B cell (primary cell): Measurements from ENCODE around the gene UGT1A9. TPM values are rescaled to one million over a fixed set of nuclear protein-coding genes. Genes with fewer than 3 reads are reported as not detected.

Experiments
- ATAC-seq: fragments of 200-7000 bp; cut with Tn5 transposase; one replicate; pipeline ENCODE4 v1.10.0; 2021; ENCODE audit warnings: low read depth, mild to moderate bottlenecking, moderate number of reproducible peaks, moderate library complexity
- CTCF ChIA-PET: fragments of 350-600 bp; sonication (Branson Sonifier 250); formaldehyde crosslinking; loops from one replicate; lab custom pipeline; 2021; ENCODE audit warnings: antibody characterized with exemption, inconsistent platforms; lab: Charles Lee
- POLR2A ChIA-PET: fragments of 350-600 bp; sonication (Branson Sonifier 250); formaldehyde crosslinking; loops from one replicate; lab custom pipeline; 2021; ENCODE audit warnings: antibody characterized with exemption; lab: Charles Lee
- DNase-seq: peaks from one replicate; pipeline ENCODE4 v3.0.0; 2013
- H2AFZ ChIP-seq: 2 replicates; pipeline ENCODE4 v1.6.1; 2012; ENCODE audit warnings: mild to moderate bottlenecking, low read depth, low read length; ENCODE audit not compliant: insufficient read depth, poor library complexity, severe bottlenecking
- H3K27ac ChIP-seq, 2 donors: 1 replicate in 1 of 2; 2 replicates in 1 of 2; pipeline ENCODE4 v1.5.1; 2012 to 2013; ENCODE audit warnings: low read length in 2 of 2, mild to moderate bottlenecking in 2 of 2, moderate library complexity in 1 of 2
- H3K27me3 ChIP-seq, 4 experiments: fragments of 200-600 bp in 1 of 4; sonication (generic) in 1 of 4; replicated peaks in 1 of 4; 1 replicate in 2 of 4; 2 replicates in 2 of 4; pipeline versions ENCODE4 v1.6.1 to v1.7.0; 2013 to 2016; ENCODE audit warnings: low read length in 3 of 4, mild to moderate bottlenecking in 2 of 4, mixed read lengths in 1 of 4, moderate library complexity in 1 of 4; ENCODE audit not compliant: insufficient read depth in 4 of 4, control insufficient read depth in 3 of 4; ENCODE audit errors: control extremely low read depth in 1 of 4
- H3K36me3 ChIP-seq, 2 experiments: replicated peaks in 1 of 2; 1 replicate in 1 of 2; 2 replicates in 1 of 2; pipeline versions ENCODE4 v1.6.1 to v1.7.1; 2013; ENCODE audit warnings: low read length in 1 of 2; ENCODE audit not compliant: insufficient read depth in 2 of 2, control insufficient read depth in 1 of 2; ENCODE audit errors: control extremely low read depth in 1 of 2, extremely low read depth in 1 of 2
- H3K4me1 ChIP-seq, 2 donors: fragments of 200-600 bp in 1 of 2; sonication (generic) in 1 of 2; 1 replicate in 1 of 2; 2 replicates in 1 of 2; pipeline versions ENCODE4 v1.5.1 to v1.6.1; 2013 to 2017; ENCODE audit warnings: low read length in 2 of 2; ENCODE audit not compliant: control insufficient read depth in 2 of 2, insufficient read depth in 2 of 2
- H3K4me2 ChIP-seq: replicated peaks from 2 replicates; pipeline ENCODE3; 2012; ENCODE audit warnings: mild to moderate bottlenecking, low read depth, low read length; ENCODE audit not compliant: poor library complexity, severe bottlenecking
- H3K4me3 ChIP-seq, 5 experiments: fragments of 200-600 bp in 1 of 5; sonication (generic) in 1 of 5; 1 replicate in 3 of 5; 2 replicates in 2 of 5; pipeline versions ENCODE4 v1.5.1 to v1.7.0; 2011 to 2016; ENCODE audit warnings: low read length in 4 of 5, mild to moderate bottlenecking in 4 of 5, low read depth in 2 of 5, control low read depth in 1 of 5, moderate library complexity in 1 of 5; ENCODE audit not compliant: insufficient read depth in 1 of 5; ENCODE audit errors: control extremely low read depth in 1 of 5, extremely low read depth in 1 of 5
- H3K79me2 ChIP-seq: fragments of 200-600 bp; sonication (generic); one replicate; pipeline ENCODE4 v1.6.0; 2016; ENCODE audit warnings: low read length; ENCODE audit not compliant: control insufficient read depth, insufficient read depth
- H3K9ac ChIP-seq: fragments of 200-600 bp; sonication (generic); 2 replicates; pipeline ENCODE4 v1.6.1; 2017; ENCODE audit warnings: mild to moderate bottlenecking, low read length, moderate library complexity
- H3K9me3 ChIP-seq, 3 donors: one replicate each; pipeline versions ENCODE4 v1.6.1 to v1.7.1; 2013; ENCODE audit warnings: low read length in 2 of 3; ENCODE audit not compliant: control insufficient read depth in 2 of 3, insufficient read depth in 1 of 3; ENCODE audit errors: control extremely low read depth in 1 of 3
- H4K20me1 ChIP-seq: 2 replicates; pipeline ENCODE4 v1.6.0; 2012; ENCODE audit warnings: mild to moderate bottlenecking, low read length; ENCODE audit not compliant: insufficient read depth, control insufficient read depth, poor library complexity, severe bottlenecking
- H3K27ac Mint-ChIP-seq: one replicate; pipeline ENCODE4 v1.8.0; 2021; ENCODE audit warnings: mixed read lengths
- H3K27me3 Mint-ChIP-seq: one replicate; pipeline ENCODE4 v1.8.0; 2021; ENCODE audit warnings: mixed read lengths
- H3K4me1 Mint-ChIP-seq: one replicate; pipeline ENCODE4 v1.8.0; 2021; ENCODE audit warnings: mixed read lengths
- H3K4me3 Mint-ChIP-seq: one replicate; pipeline ENCODE4 v1.8.0; 2021; ENCODE audit warnings: mixed read lengths
- H3K9me3 Mint-ChIP-seq: one replicate; pipeline ENCODE4 v1.8.0; 2022; ENCODE audit warnings: mixed read lengths; ENCODE audit not compliant: insufficient read depth
- EZH2 ChIP-seq: IDR thresholded peaks from 2 replicates; pipeline ENCODE4 v1.6.1; 2012; ENCODE audit warnings: borderline replicate concordance, low read depth, mild to moderate bottlenecking, moderate library complexity, low read length; ENCODE audit not compliant: insufficient read depth, poor library complexity, severe bottlenecking
- WGBS: methylation state at CpG from one replicate; pipeline ENCODE4 v1.1.5; 2013; ENCODE audit warnings: missing lambda C conversion rate; ENCODE audit not compliant: insufficient coverage; 5-methylcytosine and 5-hydroxymethylcytosine counted together
- intact Hi-C: fragments of 100-400 bp; cut with micrococcal nuclease; formaldehyde crosslinking; loops from one replicate; pipeline ENCODE4 v1.10.0; 2022
- polyA plus RNA-seq: library from polyadenylated mRNA; depleted of rRNA; stranded (reverse); fragments of >200 nt; gene quantifications from 2 replicates; pipeline ENCODE4 v1.2.3, GENCODE V29; 2012
- total RNA-seq, 2 donors: library from RNA; stranded (reverse); fragments of 120-200 nt in 1 of 2; gene quantifications; 1 replicate in 1 of 2; 2 replicates in 1 of 2; pipeline versions ENCODE4 v1.2.3 to v1.2.4, GENCODE V29; 2013 to 2022
- TF ChIP-seq, protein P1 (sequence below): fragments of 200-600 bp; IDR thresholded peaks from one replicate; pipeline ENCODE4 v1.8.0; 2022; ENCODE audit warnings: antibody characterized with exemption, mild to moderate bottlenecking

UGT1A9 gene
- total and polyA plus RNA-seq, 2 donors (not counting 1 experiment from before 2014, with no cell fraction given) = not detected

DNA sequence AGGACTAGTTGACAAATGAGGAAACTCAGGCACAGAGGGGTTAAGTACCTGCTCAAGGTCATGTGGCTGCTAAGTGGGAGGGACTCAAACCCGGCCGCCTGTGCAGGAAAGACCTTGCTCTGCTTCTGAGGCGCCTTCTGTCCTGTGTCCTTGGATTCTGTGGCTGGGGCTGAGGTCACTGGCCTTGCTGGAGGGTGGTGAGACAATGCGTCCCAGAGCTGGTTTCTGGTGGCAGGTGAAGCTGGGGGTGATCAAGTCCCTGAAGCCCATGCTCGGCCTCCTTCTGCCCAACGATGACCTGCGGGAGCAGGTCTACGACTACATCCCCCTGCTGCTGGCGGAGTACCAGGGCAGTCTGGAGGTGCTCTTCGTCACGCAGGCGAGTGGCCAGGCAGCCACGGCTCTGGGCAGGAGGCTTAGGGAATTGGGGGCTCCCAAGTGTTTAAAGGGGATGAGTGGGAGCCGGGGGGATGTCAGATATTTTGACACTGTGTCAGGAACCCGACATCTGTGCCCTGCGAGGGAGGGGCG, 122.5 kb downstream of the UGT1A9 start:
- H3K27ac Mint-ChIP-seq = no peak overlapping the region
- DNase-seq (no peak), ATAC-seq (no peak)
- Histone ChIP-seq H2AFZ (no peak overlapping the region), H3K36me3 (no peaks in the 10 kb centered on the region), H3K79me2 (no peaks in the 10 kb centered on the region), H3K9ac (no peak overlapping the region), H3K27ac (no peak overlapping the region), H3K4me2 (no peak overlapping the region), H3K27me3 (no peaks in the 10 kb centered on the region), H3K4me3 (no peak overlapping the region), H3K4me1 (no peaks in the 10 kb centered on the region), H4K20me1 (no peaks in the 10 kb centered on the region), H3K9me3 (peaks cover 0 to 8% (median 0%) of the 10 kb centered on the region in 3 donors)
- 89% methylated on average over 17 of the region's 17 CpGs for WGBS
- H3K4me3 Mint-ChIP-seq = no peak overlapping the region
- ChIA-PET POLR2A (no interaction called here), CTCF (no interaction called here)
- peaks cover 2% of the 10 kb centered on the region for H3K9me3 Mint-ChIP-seq
- intact Hi-C loops = no loop called here
- no peaks in the 10 kb centered on the region for H3K4me1 Mint-ChIP-seq
- TF ChIP-seq EZH2 = no peak
- TF ChIP-seq, protein P1, sequence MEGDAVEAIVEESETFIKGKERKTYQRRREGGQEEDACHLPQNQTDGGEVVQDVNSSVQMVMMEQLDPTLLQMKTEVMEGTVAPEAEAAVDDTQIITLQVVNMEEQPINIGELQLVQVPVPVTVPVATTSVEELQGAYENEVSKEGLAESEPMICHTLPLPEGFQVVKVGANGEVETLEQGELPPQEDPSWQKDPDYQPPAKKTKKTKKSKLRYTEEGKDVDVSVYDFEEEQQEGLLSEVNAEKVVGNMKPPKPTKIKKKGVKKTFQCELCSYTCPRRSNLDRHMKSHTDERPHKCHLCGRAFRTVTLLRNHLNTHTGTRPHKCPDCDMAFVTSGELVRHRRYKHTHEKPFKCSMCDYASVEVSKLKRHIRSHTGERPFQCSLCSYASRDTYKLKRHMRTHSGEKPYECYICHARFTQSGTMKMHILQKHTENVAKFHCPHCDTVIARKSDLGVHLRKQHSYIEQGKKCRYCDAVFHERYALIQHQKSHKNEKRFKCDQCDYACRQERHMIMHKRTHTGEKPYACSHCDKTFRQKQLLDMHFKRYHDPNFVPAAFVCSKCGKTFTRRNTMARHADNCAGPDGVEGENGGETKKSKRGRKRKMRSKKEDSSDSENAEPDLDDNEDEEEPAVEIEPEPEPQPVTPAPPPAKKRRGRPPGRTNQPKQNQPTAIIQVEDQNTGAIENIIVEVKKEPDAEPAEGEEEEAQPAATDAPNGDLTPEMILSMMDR = no peak
- peaks cover 4% of the 10 kb centered on the region for H3K27me3 Mint-ChIP-seq

DNA sequence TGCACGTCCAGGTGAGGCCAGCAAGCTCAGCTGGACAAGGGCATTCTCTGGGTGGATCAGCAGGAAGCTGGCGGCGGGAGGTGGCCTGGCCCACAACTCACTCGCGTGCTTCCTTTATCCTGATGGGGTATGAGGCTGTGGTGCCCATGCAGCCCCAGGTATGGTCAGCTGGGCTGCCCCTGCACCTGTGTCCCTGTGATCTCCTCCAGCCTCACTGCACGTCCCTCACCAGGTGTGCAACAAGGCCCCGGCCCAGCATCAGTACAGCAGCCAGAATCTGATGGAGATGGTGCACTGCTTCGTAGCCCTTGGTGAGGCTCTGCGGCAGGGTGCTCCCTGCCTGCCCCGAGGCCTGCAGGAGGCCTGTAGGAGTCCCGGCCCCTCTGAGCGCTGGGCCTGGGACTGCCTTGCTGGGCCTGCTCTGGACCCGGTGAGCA, 124.1 kb downstream of the UGT1A9 start:
- Histone ChIP-seq H3K36me3 (no peaks in the 10 kb centered on the region), H2AFZ (no peak overlapping the region), H3K9ac (no peak overlapping the region), H3K4me2 (no peak overlapping the region), H3K27me3 (no peaks in the 10 kb centered on the region), H4K20me1 (no peaks in the 10 kb centered on the region), H3K79me2 (no peaks in the 10 kb centered on the region), H3K4me3 (no peak overlapping the region), H3K4me1 (no peaks in the 10 kb centered on the region), H3K9me3 (peaks cover 0 to 3% (median 0%) of the 10 kb centered on the region in 3 donors), H3K27ac (no peak overlapping the region)
- peaks cover 3% of the 10 kb centered on the region for H3K27me3 Mint-ChIP-seq
- no peak overlapping the region for H3K27ac Mint-ChIP-seq
- no peaks in the 10 kb centered on the region for H3K4me1 Mint-ChIP-seq
- ChIA-PET CTCF (no interaction called here), POLR2A (no interaction called here)
- 93% methylated on average over 13 of the region's 13 CpGs for WGBS
- H3K4me3 Mint-ChIP-seq = no peak overlapping the region
- peaks cover 2% of the 10 kb centered on the region for H3K9me3 Mint-ChIP-seq
- DNase-seq (no peak), ATAC-seq (no peak)
- TF ChIP-seq, protein P1 = no peak
- no peak for TF ChIP-seq EZH2
- intact Hi-C loops = no loop called here
